AG10803 (cell line): ENCODE measurements around the gene PLXNA2.
A peak's percentile ranks its signal among the peaks of the same experiment; 100 is the strongest.

ENCODE experiments used
- DNase-seq: peaks from one replicate; pipeline ENCODE4 v3.0.0; 2010; ENCODE audit warnings: low read depth
- H3K4me3 ChIP-seq: 2 replicates; pipeline ENCODE4 v1.5.1; 2011; ENCODE audit warnings: mild to moderate bottlenecking, low read length, control low read depth
- CTCF ChIP-seq: conservative IDR thresholded peaks from 2 replicates; pipeline ENCODE4 v1.5.1; 2011; ENCODE audit warnings: mild to moderate bottlenecking, low read length, control low read depth, inconsistent platforms

PLXNA2 gene

GRCh38 chr1:208223136-208223535 is 21.0 kb downstream of the PLXNA2 start:
- H3K4me3 ChIP-seq: no peak overlapping the region
- no peak for TF ChIP-seq CTCF
- no peak for DNase-seq

DNA sequence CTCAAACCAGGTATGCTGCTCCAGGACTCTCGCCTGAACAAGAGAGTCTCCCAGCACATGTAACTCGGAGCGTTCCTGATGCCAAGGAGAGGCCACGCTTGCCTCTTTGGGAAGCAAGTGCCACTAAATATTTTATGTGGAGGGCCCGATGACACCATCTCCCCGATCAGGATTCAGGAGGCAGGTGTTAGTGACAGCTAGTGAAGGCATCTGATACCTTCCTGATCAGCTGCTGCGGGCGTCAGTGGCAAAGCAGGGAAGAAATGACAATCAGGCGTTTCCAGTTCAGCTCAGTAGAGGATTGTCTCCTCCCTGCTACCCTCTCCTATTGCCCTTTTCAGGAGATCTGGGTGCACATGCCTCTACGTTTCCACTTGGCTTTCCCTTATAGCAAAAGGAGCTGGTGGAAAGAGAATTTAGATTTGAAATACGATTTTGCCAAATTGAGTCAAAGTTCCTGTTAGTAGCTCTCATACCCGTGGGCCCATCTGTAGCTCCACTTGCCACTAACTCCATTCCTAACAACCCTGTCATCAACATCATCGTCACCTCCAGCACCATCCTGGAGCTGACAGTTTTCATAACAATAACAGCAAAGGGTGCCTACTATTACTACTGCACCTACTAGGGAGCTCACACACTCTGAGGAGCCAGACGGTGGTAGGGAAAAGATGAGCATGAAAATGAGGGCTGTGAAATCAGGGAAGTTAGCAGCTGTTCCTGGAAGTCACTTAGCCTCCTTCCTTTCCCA is 21.6 kb downstream of the PLXNA2 start:
- no peak for DNase-seq
- no peak for TF ChIP-seq CTCF
- H3K4me3 ChIP-seq: no peak overlapping the region

GRCh38 chr1:208221291-208221622 is 22.9 kb downstream of the PLXNA2 start:
- no peak for TF ChIP-seq CTCF
- DNase-seq: no peak
- no peak overlapping the region for H3K4me3 ChIP-seq

DNA sequence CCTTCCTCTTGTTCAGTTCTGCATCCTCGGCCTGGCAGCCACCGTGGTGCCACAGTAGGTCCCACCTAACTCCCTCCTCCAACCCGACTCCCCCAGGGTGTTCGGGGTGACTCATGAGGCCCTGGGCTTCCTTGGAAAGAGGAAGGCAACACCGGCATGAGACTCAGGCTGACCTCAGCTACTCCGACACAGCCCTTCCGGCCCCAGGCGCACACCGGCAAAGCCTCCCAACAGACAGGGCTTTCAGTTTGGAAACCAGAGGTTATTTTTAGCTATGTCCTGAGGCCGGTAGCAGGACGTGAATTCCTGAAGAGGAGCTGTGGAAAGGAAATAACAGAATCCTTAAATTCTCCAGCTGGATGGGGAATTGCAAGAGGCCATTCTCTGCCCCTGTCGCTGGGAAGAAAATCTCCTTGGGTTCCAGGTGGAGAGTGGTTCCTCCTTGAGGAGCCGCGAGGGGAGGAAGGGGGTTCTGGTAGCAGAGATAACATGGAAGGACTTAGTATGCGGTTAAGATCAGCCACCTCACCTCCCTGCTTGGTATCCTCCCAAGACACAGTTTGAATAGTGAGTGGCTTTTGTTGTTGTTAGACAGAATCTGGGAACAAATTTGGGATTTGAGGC is 24.4 kb downstream of the PLXNA2 start:
- DNase-seq: peak; percentile 75

GRCh38 chr1:208219098-208219658 is 25.0 kb downstream of the PLXNA2 start:
- no peak for TF ChIP-seq CTCF
- H3K4me3 ChIP-seq: no peak overlapping the region
- no peak for DNase-seq

More for the DNA sequence above, 24.4 kb downstream of the PLXNA2 start:
- H3K4me3 ChIP-seq: peak overlapping the region; percentile 5
- no peak for TF ChIP-seq CTCF

DNA sequence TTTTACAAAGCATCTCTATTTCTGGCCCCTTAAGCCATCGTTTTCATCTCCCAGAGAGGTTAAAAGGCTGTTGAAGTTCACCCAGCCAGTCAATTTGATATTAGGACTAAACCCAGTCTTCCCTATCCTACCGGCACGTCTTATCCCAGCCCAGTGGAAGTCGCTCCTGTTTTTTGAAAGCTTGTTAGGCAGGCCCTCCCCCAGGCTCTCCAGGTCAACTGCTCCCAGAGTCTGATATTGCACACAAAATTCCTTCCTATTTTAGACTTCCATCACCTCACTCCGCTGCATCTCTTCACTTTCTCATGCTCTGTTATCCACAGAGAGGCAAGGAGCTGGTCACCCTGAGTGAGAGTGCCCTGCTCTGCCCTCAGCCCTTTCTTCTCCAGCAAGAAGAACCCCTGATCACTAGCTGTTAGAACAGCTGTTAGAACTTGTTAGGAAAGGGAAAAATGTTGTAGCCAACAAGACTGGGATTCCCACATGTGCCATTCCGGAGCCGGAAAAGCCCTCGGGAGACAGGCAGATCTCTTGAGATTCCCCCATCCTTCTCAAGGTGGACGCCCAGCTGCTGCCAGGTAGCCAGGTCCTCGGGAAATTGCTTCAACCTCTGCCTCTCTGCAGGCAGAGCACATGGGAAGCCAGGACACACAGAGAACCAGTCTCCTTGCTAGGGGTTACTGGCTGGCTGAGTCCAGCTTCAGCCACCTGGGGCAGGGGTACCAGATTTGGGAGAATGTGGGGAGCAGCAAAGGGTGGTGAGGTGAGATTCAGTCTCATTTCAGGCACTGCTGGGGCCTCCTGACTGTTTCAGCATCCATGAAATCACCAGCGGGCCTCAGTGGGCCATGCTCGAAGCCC is 25.7 kb downstream of the PLXNA2 start:
- no peak for DNase-seq
- no peak overlapping the region for H3K4me3 ChIP-seq
- TF ChIP-seq CTCF: no peak
